Testis (tissue), 2 donors: Measurements from ENCODE around the gene GNAI3.

Experiments used
- CTCF ChIP-seq, 3 experiments: fragments of 450-650 bp in 2 of 3; fragments of 200-600 bp in 1 of 3; sonication (generic) in 1 of 3; IDR thresholded peaks; one replicate each; pipeline ENCODE4 v1.5.1; 2016 to 2019; ENCODE audit warnings: antibody characterized with exemption in 3 of 3, mild to moderate bottlenecking in 2 of 3, moderate library complexity in 1 of 3
- POLR2A ChIP-seq: fragments of 450-650 bp; IDR thresholded peaks from one replicate; pipeline ENCODE4 v1.6.1; 2017; ENCODE audit warnings: antibody characterized with exemption, mild to moderate bottlenecking, moderate library complexity

GRCh38 chr1:109628540-109629321, 80.3 kb downstream of the GNAI3 start:
- TF ChIP-seq CTCF (IDR thresholded peaks at IDR 0.05): no peak
- no peak for TF ChIP-seq POLR2A
